ENCODE data around the gene ATP1A1. TPM values are rescaled to one million over a fixed set of nuclear protein-coding genes. Genes with fewer than 3 reads are reported as not detected.

ATP1A1 gene
- total RNA-seq, 1 experiment from 2014 or later = 239 TPM

DNA sequence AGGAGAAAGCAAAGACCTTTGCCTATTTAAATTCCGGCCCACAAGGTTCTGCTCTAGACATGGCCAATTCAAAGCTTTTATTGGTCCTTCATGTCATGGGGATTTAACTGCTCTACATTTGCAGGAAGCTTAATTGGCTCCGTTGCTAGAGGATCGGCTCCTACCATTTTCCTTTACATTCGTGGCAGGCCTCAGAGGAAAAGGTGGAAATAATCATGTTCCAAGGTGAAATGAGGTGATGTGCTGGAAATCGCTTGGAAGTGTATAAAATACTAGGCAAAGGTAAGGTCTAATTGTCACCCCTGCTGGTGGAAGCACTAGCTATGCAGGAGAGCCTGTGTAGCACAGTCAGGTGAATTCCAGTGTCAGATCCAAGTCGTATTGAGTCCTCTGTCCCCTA lies 55.5 kb downstream of the ATP1A1 start:
- H2BK5ac ChIP-seq (ENCODE audit: insufficient read length, low read length) = no peak overlapping the region
- no peak overlapping the region; a peak in 1 of 5 replicates for H3K4me3 Mint-ChIP-seq
- H4K20me1 ChIP-seq (ENCODE audit: control insufficient read depth, insufficient read depth, insufficient read length) = no peaks in the 10 kb centered on the region
- no peak overlapping the region for H2BK12ac ChIP-seq (ENCODE audit: insufficient read length, low read depth, low read length)
- H2BK15ac ChIP-seq (ENCODE audit: low read depth, low read length) = no peak overlapping the region
- no peak overlapping the region for H2BK120ac ChIP-seq (ENCODE audit: low read depth, low read length, poor library complexity, severe bottlenecking)
- H4K8ac ChIP-seq (replicated peaks; ENCODE audit: insufficient read length, low read depth, low read length) = no peak overlapping the region
- H3K14ac ChIP-seq (ENCODE audit: insufficient read depth, low read length) = no peak overlapping the region
- no peak overlapping the region for H2AK5ac ChIP-seq (ENCODE audit: insufficient read length, low read length)
- no peak overlapping the region for H3K4me2 ChIP-seq (ENCODE audit: insufficient read depth, insufficient read length, low read length)
- no peaks in the 10 kb centered on the region for H3K36me3 Mint-ChIP-seq (ENCODE audit: insufficient read depth in 1 of 3, low read depth in 3 of 3)
- no peaks in the 10 kb centered on the region for H3K9me3 Mint-ChIP-seq
- no peak overlapping the region for H3K9ac ChIP-seq (ENCODE audit: extremely low read depth, insufficient read length, low read length)
- no peak overlapping the region for H2BK20ac ChIP-seq (ENCODE audit: low read depth, low read length, poor library complexity, severe bottlenecking)
- H3K4me1 ChIP-seq (ENCODE audit: insufficient read depth, low read length) = no peaks in the 10 kb centered on the region
- no peak overlapping the region for H3K18ac ChIP-seq (ENCODE audit: insufficient read length, low read depth, low read length)
- H3T11ph ChIP-seq (ENCODE audit: low read length) = no peak overlapping the region
- H3K56ac ChIP-seq (ENCODE audit: insufficient read length, low read depth, low read length) = no peak overlapping the region
- no peak overlapping the region for H2AFZ ChIP-seq (ENCODE audit: low read length)
- H3K79me2 ChIP-seq (ENCODE audit: insufficient read depth, low read length) = no peaks in the 10 kb centered on the region
- H3K79me1 ChIP-seq (ENCODE audit: insufficient read depth, low read depth, low read length, poor library complexity, severe bottlenecking) = no peaks in the 10 kb centered on the region
- TF ChIP-seq, protein P1, sequence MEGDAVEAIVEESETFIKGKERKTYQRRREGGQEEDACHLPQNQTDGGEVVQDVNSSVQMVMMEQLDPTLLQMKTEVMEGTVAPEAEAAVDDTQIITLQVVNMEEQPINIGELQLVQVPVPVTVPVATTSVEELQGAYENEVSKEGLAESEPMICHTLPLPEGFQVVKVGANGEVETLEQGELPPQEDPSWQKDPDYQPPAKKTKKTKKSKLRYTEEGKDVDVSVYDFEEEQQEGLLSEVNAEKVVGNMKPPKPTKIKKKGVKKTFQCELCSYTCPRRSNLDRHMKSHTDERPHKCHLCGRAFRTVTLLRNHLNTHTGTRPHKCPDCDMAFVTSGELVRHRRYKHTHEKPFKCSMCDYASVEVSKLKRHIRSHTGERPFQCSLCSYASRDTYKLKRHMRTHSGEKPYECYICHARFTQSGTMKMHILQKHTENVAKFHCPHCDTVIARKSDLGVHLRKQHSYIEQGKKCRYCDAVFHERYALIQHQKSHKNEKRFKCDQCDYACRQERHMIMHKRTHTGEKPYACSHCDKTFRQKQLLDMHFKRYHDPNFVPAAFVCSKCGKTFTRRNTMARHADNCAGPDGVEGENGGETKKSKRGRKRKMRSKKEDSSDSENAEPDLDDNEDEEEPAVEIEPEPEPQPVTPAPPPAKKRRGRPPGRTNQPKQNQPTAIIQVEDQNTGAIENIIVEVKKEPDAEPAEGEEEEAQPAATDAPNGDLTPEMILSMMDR (conservative IDR thresholded peaks at IDR 0.05) = no peak
- no CpG with 5 or more reads among the region's 6 CpGs for WGBS (ENCODE audit: extremely low coverage, insufficient read length, low lambda C conversion rate)
- H3K27ac Mint-ChIP-seq = no peak overlapping the region
- H3K27me3 Mint-ChIP-seq (ENCODE audit: low read depth) = peaks cover 15% of the 10 kb centered on the region
- no peak overlapping the region for H4K5ac ChIP-seq (ENCODE audit: insufficient read length, low read depth, low read length)
- no peak for DNase-seq
- H3K23ac ChIP-seq (ENCODE audit: insufficient read length, low read depth, low read length) = no peak overlapping the region
- peaks cover 5 to 7% of the 10 kb centered on the region in 2 experiments; a peak in 3 of 4 replicates for H3K4me1 Mint-ChIP-seq
- H3K4ac ChIP-seq (ENCODE audit: low read depth, low read length) = no peak overlapping the region
- H3K23me2 ChIP-seq (ENCODE audit: insufficient read length, low read depth, low read length, poor library complexity, severe bottlenecking) = no peaks in the 10 kb centered on the region
- H3K27me3 ChIP-seq (ENCODE audit: insufficient read depth, low read length) = no peaks in the 10 kb centered on the region
- no peak overlapping the region for H3K27ac ChIP-seq (ENCODE audit: insufficient read length, low read depth, low read length)
- H4K91ac ChIP-seq (ENCODE audit: insufficient read length, low read depth, low read length) = no peak overlapping the region
- H3K9me3 ChIP-seq (ENCODE audit: control insufficient read depth, low read depth, low read length) = no peaks in the 10 kb centered on the region

All from H9 (cell line).